ENCODE measurements around the gene TMPRSS2.

- no peak for TF ChIP-seq CTCF (IDR thresholded peaks at IDR 0.05; ENCODE audit: low read length)
- TF ChIP-seq EZH2 (IDR thresholded peaks at IDR 0.05; ENCODE audit: borderline replicate concordance, low read length): no peak
These were observed 55.9 kb downstream of the TMPRSS2 start for GRCh38 chr21:41451753-41452676.
